NCI-H1092 (cell line): ENCODE data around the gene PPP2R3B.

Experiments
- DNase-seq: peaks from one replicate; lab custom pipeline; 2025; lab: John Stamatoyannopoulos, UW

Gene PPP2R3B

DNA sequence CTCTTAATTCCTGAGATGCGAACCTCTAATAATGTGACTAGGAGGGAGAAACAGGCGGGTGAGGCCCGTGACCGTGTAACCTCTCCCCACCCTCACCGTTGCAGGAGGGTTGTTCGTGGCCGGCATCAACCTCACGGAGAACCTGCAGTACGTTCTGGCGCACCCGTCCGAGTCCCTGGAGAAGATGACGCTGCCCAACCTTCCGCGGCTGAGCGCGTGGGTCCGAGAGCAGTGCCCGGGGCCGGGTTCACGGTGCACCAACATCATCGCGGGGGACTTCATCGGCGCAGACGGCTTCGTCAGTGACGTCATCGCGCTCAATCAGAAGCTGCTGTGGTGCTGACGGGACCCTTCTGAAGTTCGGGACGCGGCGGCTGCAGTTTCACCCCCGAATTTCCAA is 87.7 kb downstream of the PPP2R3B start:
- no peak for DNase-seq

DNA sequence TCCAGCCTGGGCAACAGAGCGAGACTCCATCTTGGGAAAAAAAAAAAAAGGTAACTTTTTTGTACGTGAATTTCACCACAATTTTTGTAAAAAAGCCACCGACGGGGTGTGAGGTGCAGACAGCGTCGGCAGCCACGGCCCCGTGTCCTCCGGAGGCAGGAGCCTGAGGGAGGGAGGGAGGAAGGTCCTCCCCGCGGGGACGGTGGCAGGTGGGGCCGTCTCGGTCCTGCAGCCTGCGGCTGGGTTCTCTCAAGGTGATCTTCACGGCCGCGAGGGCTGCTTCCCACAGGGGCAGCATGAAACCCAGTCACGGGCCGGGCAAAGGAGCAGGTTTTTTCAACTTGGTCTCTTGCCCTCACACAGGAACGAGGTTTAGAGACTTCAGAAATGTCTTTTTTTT is 91.6 kb downstream of the PPP2R3B start:
- DNase-seq, result no peak

DNA sequence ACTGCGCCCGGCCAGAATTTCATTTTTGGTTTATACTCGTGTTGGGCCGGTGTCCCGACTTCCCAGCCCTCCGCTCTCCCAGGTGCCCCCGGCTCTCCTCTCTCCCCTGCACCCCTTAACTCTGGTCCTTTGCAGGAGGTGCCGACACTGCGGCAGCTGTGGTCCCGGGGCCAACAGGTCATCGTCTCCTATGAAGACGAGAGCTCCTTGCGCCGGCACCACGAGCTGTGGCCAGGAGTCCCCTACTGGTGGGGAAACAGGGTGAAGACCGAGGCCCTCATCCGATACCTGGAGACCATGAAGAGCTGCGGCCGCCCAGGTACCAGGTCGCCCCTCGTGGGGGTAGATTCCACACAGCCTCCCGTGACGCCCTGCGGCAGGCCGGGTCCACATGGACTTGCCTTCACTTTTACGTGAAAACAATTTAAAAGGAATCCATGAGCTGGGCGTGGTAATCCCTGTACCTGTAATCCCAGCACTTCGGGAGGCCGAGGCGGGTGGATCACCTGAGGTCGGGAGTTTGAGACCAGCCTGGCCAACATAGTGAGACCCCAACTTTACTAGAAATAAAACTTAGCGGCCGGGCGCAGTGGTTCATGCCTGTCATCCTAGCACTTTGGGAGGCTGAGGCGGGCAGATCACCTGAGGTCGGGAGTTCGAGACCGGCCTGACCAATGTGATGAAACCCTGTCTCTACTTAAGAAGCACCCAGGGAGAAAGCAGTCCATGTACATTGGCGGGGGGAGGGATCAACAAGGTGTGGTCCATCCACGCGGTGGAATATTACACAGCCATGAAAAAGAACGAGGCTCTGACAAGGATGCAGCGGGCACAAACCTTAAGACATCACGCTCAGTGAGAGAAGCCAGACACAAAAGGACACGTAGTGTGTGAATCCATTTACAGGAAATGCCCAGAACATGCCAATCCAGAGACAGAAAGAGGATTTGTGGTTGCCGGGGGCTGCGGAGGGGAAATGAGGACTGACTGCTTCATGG is 93.5 kb downstream of the PPP2R3B start:
- no peak for DNase-seq

DNA sequence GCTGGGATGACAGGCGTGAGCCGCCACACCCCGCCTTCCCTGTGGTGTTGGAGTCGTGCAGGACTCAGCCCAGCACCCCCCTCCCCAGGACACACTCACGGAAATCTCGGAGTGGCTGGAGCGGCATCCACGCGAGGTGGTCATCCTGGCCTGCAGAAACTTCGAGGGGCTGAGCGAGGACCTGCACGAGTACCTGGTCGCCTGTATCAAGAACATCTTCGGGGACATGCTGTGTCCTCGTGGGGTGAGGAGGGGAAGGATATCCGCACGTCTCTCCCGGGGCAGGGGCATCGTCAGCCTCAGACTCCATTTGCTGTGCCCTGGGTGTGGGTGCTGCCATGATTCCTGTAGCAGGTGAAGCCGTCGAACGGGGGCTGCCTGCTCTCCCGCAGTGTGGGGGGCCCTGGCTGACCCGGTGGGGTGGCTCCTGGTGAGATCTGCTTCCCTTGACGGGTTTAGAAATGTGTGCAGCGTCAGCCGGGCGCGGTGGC is 95.3 kb downstream of the PPP2R3B start:
- no peak for DNase-seq

DNA sequence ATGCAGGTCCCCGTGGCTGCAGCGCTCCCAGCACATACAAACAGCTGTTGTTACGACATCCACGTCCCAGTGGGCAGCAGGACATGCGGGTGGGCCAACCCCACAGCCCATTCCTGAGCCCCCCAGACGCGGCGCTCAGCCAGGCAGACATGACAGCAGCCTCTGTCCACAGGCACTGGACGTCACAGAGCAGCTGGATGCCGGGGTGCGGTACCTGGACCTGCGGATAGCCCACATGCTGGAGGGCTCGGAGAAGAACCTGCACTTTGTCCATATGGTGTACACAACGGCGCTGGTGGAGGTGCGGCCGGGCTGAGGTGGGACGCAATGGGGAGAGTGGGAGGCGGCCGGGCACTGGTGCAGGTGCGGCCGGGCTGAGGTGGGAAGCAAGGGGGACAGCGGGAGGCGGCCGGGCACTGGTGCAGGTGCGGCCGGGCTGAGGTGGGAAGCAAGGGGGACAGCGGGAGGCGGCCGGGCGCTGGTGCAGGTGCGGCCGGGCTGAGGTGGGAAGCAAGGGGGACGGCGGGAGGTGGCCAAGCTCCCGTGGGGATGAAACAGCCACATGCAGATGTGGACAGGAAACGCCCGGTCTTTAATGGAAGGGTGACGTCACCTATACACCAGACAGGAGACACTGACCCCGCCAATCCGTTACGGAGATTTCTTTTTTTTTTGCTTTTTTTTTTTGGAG is 96.1 kb downstream of the PPP2R3B start:
- DNase-seq, result no peak

DNA sequence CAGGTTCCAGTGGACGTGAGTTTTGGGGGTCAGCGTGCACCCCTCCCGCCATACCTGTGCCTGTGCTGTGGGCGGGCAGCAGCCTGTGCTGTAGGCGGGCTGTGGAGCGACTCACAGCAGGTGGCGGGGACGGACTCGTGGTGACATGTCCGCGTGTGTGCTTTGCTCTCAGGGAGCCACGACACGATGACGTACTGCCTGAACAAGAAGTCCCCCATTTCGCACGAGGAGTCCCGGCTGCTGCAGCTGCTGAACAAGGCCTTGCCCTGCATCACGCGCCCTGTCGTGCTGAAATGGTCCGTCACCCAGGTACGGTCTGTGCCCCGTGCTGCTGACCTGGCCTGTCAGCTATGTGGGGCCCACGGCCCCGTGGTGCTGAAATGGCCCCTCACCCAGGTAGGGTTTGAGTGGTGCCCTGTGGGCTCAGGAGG is 98.1 kb downstream of the PPP2R3B start:
- DNase-seq, result no peak

DNA sequence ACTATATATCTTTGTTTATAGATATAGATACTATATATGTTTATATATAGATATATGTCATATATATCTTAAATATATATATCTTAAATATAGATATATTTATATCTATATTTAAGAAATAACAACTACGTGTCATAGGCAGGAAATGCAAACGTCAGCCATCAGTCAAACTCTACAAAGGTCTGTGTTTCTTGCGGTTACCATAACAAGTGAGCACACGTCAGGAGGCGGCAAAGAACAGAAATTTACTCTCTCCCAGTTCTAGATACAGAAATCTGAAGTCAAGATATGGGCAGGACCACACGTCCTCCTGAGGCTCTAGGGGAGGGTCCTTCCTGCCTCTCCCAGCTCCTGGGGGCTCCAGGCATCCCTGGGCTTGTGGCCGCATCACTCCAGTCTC is 99.0 kb downstream of the PPP2R3B start:
- DNase-seq, result no peak

DNA sequence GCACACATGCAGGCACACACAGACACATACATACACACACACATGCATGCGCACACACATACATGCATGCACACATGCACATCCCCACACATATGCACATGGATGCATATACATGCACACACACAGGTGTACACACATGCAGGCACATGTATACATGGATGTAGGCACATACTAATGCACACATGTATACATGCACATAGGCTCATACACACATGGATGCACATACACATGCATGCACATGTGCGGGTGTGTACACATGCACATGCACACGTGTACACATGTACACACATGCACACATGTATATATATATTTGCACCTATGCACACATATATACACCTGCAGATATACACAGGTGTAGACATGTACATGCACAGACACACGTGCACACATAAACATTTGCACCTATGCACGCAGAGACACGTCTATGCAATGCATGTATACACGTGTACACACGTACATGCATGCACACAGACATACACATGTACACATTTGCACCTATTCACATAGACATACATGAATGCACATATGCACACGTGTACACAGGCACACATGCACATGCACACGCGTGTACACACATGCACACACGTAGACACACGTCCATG is 101.5 kb downstream of the PPP2R3B start:
- DNase-seq, result no peak
